C4-2B (cell line): Measurements from ENCODE around the gene STAT6.

ENCODE experiments used
- CTCF ChIP-seq: fragments of 450-650 bp; conservative IDR thresholded peaks from 2 replicates; pipeline ENCODE4 v1.5.1; 2017; ENCODE audit warnings: mild to moderate bottlenecking
- ZFX ChIP-seq: fragments of 450-650 bp; IDR thresholded peaks from 2 replicates; pipeline ENCODE4 v1.6.1; 2017

GRCh38 chr12:57101892-57102695, 9.1 kb downstream of the STAT6 start:
- no peak for TF ChIP-seq CTCF
- no peak for TF ChIP-seq ZFX
